T-helper 17 cell (primary cell): ENCODE data around the gene DDC. TPM values are rescaled to one million over a fixed set of nuclear protein-coding genes. Genes with fewer than 3 reads are reported as not detected.
"Not testable (repeated sequence)": the region's sequence is repeated elsewhere in the genome, so short reads cannot be mapped to it uniquely, and the experiment has no call there.

Source experiments
- ATAC-seq: fragments of 150-1000 bp; cut with Tn5 transposase; 2 replicates; pipeline ENCODE4 v1.10.0; 2021; ENCODE audit warnings: mild to moderate bottlenecking, moderate library complexity
- DNase-seq, 3 donors: peaks; one replicate each; pipeline versions ENCODE4 v3.0.0 to v3.0.0-alpha.2; 2020 to 2021
- H3K9me3 ChIP-seq: one replicate; pipeline ENCODE4 v1.7.0; 2013; ENCODE audit warnings: low read length, mild to moderate bottlenecking; ENCODE audit not compliant: control insufficient read depth, poor library complexity, severe bottlenecking
- H3K27ac Mint-ChIP-seq: one replicate; pipeline ENCODE4 v1.8.0; 2022; ENCODE audit warnings: mild to moderate bottlenecking, moderate library complexity, mixed read lengths
- H3K27me3 Mint-ChIP-seq: one replicate; pipeline ENCODE4 v1.8.0; 2022; ENCODE audit warnings: mixed read lengths
- H3K36me3 Mint-ChIP-seq: one replicate; pipeline ENCODE4 v1.8.0; 2022; ENCODE audit warnings: low read depth, mixed read lengths
- H3K4me1 Mint-ChIP-seq: one replicate; pipeline ENCODE4 v1.8.0; 2022; ENCODE audit warnings: mild to moderate bottlenecking, mixed read lengths
- H3K4me3 Mint-ChIP-seq: one replicate; pipeline ENCODE4 v1.8.0; 2022; ENCODE audit warnings: mild to moderate bottlenecking, moderate library complexity, mixed read lengths
- total RNA-seq, 4 donors: library from RNA in 2 of 4; stranded (reverse) in 2 of 4; gene quantifications; one replicate each; pipeline ENCODE4 v1.2.3 and lab custom pipeline; 2022 to 2026

Gene DDC
- total RNA-seq, 2 donors from 2014 or later: not detected

DNA sequence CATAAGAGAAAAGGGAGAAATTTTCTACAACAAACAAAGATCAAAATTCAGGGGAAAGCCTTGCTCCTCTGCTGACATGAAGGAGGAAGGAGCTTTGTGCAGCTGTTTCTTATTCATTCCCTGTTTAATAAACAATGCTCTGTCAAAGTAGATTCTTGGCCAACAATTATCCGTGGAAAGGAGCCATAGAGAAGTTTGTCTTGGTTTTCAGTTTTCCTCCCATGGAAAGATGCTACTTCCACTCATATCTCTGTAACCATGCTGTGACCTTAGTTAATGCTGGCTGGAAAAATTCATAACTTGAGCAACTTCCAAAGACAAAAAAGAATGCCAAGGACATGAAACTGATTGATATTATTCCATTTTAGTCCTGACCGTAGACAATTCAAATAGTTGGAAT lies 8.1 kb downstream of the DDC start:
- no peaks in the 10 kb centered on the region for H3K4me1 Mint-ChIP-seq
- no peak overlapping the region for H3K27ac Mint-ChIP-seq
- DNase-seq: no peak
- no peaks in the 10 kb centered on the region for H3K9me3 ChIP-seq
- H3K27me3 Mint-ChIP-seq: peaks cover 69% of the 10 kb centered on the region
- no peaks in the 10 kb centered on the region for H3K36me3 Mint-ChIP-seq
- ATAC-seq: no peak
- H3K4me3 Mint-ChIP-seq: no peak overlapping the region

DNA sequence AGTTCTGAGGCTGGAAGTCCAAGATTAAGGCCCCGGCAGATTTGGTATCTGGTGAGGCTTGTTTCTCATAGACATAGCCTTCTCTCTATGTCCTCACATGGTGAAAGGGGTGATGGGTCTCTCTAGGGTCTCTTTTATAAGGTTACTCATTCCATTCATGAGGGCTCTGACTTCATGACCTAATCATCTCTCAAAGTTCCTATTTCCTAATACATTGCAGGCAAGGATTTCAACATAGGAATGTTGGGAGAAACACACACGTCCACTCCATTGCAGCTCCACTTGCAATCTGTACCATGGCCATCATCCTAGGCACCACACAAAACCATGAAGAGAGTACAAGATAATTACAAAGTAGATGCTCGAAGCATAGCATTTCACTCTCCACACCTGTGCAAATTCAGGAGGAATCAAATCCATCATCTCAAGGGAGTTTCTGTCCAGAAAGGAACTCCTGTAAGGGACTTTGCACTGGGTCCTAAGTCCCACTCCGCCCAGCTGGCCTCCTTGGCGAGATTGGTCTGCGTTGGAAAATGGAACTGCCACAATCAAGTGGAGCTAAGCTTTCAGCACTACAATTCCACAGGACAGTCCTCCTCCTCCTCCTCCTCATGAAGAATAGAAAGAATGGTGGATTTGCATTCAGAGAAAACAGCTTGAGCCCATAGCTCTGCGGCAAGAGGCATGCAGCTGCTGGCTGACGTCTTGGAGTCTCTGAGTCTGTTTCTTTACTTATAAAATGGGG lies 8.8 kb downstream of the DDC start:
- no peak overlapping the region for H3K4me3 Mint-ChIP-seq
- H3K27ac Mint-ChIP-seq: no peak overlapping the region
- DNase-seq (no peak), ATAC-seq (no peak)
- peaks cover 67% of the 10 kb centered on the region for H3K27me3 Mint-ChIP-seq
- H3K4me1 Mint-ChIP-seq: no peaks in the 10 kb centered on the region
- H3K9me3 ChIP-seq: no peaks in the 10 kb centered on the region
- H3K36me3 Mint-ChIP-seq: no peaks in the 10 kb centered on the region

DNA sequence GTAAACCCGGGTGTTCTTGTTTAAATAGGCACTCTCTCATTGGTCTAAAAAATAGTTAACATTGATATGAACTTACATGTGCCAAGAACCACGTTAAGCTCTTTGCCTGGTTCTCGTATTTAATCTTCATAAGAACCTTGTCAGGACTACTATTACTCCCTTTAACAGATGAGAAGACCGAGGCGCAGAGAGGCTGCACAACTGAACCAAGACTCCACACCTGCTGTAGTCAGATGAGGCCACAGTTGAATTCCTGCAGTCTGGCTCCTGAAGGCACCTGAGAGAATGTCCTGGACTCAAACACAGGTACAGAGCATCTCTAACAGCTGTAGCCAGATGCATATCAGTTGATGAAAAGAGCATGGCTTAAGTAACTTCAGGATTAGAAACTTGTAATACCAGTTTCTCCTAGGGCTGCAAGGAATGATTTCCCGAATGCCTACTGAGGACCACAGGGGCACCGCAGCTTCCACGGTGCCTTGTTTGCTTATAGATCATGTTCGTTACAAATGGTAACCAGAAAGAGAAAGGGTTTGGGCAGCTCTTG lies 9.5 kb downstream of the DDC start:
- Mint-ChIP-seq H3K36me3 (no peaks in the 10 kb centered on the region), H3K4me3 (no peak overlapping the region), H3K27me3 (peaks cover 67% of the 10 kb centered on the region), H3K27ac (no peak overlapping the region), H3K4me1 (no peaks in the 10 kb centered on the region)
- ATAC-seq (no peak), DNase-seq (no peak)
- H3K9me3 ChIP-seq: no peaks in the 10 kb centered on the region

DNA sequence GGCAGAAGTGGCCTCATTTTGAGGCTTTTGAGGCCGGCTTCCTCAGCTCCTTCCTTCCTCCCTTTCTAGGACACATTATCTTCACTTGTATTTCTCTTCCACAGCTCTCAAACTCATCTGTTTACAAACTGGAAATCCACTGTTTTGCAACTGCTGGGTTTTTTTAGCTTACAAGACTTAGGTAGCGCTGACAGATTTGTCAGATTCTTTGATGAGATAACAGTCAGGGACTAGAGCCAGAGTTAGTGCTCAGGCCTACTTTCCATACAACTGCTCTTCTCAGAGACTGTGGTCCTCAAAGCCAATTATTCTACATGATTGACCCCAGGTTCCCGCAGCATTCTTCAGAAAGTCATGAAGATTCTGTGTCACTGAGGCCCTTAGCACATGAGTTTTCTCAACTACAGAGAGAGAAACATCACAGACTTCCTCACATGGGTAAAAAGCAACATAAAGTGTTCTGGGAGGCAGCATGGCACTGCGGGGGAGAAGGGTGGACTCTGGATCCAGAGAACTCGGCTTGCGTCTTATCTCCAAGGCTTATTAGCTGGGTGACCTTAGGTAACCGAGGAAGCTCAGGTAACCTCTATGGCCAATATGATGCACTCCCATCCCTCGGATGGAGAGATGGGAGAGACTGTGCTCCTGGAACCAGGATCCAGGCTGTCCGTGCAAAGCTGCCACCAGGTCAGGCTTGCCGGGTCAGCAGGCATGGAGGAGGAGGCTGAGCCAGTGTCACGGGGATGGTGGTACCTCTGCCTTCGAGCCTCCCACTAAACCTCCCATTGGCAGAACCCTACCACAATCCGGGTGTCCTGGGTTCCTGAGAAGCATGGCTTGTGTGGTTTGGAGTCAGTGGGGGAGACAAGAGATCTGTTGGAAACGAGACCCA lies 10.5 kb downstream of the DDC start:
- ATAC-seq (no peak), DNase-seq (no peak)
- peaks cover 65% of the 10 kb centered on the region for H3K27me3 Mint-ChIP-seq
- H3K4me1 Mint-ChIP-seq: no peaks in the 10 kb centered on the region
- H3K9me3 ChIP-seq: no peaks in the 10 kb centered on the region
- no peak overlapping the region for H3K4me3 Mint-ChIP-seq
- H3K27ac Mint-ChIP-seq: no peak overlapping the region
- H3K36me3 Mint-ChIP-seq: no peaks in the 10 kb centered on the region

DNA sequence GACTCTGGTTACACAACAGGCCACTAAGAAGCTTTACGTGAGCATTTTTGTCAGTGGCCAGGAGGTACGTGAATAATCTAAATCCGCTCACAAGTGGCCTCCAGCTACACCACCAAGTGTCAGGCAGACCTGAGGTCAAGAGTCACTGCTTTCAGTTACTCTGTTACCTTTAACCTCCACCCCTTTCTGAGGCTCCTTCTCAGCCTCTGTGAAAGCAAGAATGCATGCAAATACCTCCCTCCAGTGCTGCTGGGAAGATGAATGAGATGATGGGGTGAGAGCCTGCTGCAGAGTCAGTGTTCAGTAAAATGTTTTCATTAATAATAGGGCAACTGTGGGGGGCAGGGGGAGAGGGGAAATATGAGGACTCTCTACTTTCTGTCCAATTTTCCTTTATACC lies 11.2 kb downstream of the DDC start:
- DNase-seq: no peak
- no peak for ATAC-seq
- peaks cover 58% of the 10 kb centered on the region for H3K27me3 Mint-ChIP-seq
- H3K36me3 Mint-ChIP-seq: no peaks in the 10 kb centered on the region
- no peaks in the 10 kb centered on the region for H3K9me3 ChIP-seq
- H3K4me1 Mint-ChIP-seq: no peaks in the 10 kb centered on the region
- no peak overlapping the region for H3K4me3 Mint-ChIP-seq
- no peak overlapping the region for H3K27ac Mint-ChIP-seq

GRCh38 chr7:50552921-50553320 lies 12.3 kb downstream of the DDC start:
- Mint-ChIP-seq H3K27me3 (peaks cover 47% of the 10 kb centered on the region), H3K4me3 (no peak overlapping the region), H3K36me3 (no peaks in the 10 kb centered on the region), H3K27ac (no peak overlapping the region), H3K4me1 (no peaks in the 10 kb centered on the region)
- DNase-seq (no peak), ATAC-seq (no peak)
- no peaks in the 10 kb centered on the region for H3K9me3 ChIP-seq

DNA sequence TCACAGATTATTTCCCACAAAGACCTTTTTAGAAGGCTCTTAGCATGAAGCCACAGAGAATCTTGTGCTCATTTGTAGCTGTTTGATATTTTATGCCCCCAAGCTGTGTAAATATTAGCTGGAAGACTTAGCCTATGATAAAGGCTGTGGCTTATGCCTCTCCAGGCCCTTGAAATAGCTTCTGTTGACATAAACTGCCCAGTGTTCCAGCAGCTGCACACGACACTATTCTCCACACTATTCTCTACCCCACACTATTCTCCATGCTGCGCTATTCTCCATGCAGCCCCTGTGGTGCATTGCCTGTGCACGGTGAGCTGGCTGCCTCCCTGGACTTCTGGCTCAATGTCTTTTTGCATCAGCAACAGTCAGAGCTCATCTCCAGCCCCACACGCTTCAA lies 13.1 kb downstream of the DDC start:
- ATAC-seq (no peak), DNase-seq (no peak)
- H3K9me3 ChIP-seq: no peaks in the 10 kb centered on the region
- no peak overlapping the region for H3K27ac Mint-ChIP-seq
- no peaks in the 10 kb centered on the region for H3K4me1 Mint-ChIP-seq
- no peaks in the 10 kb centered on the region for H3K36me3 Mint-ChIP-seq
- H3K27me3 Mint-ChIP-seq: peaks cover 43% of the 10 kb centered on the region
- H3K4me3 Mint-ChIP-seq: no peak overlapping the region

DNA sequence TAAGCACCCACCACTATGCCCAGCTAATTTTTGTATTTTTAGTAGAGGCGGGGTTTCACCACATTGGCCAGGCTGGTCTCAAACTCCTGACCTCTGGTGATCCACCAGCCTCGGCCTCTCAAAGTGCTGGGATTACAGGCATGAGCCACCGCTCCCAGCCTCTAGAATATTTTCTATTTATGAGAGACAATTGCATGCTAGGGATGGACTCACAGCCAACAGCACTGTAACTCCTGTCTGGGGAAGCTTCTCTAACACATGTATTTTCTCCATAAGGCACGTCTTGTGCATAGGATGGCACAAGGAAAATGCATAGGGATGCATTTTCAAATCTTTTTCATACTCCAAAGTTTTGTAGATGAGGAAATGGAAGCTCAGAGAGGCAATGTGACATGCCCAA lies 19.6 kb downstream of the DDC start:
- peaks cover 16% of the 10 kb centered on the region for H3K27me3 Mint-ChIP-seq
- ATAC-seq, H3K27ac Mint-ChIP-seq, H3K4me1 Mint-ChIP-seq, DNase-seq, H3K4me3 Mint-ChIP-seq, H3K36me3 Mint-ChIP-seq, H3K9me3 ChIP-seq: not testable (repeated sequence)

DNA sequence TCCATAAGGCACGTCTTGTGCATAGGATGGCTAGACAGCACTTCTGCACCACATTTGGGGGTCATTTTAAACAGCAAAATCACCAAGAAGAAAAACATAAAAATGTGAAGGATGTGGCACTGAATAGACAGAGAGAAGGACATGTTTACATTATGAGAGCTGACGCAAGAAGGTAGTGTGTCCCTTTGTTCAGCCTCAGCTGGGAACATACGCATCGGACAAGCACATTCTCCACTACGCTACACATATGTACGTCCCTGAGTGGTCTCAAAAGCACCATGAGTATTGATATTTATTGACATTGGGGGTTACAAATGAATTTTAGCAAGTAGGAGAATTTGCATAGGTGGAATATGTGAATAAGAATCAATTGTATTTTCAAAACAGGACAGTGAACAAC lies 20.2 kb downstream of the DDC start:
- H3K27me3 Mint-ChIP-seq: peaks cover 22% of the 10 kb centered on the region
- no peaks in the 10 kb centered on the region for H3K4me1 Mint-ChIP-seq
- H3K36me3 Mint-ChIP-seq: no peaks in the 10 kb centered on the region
- H3K9me3 ChIP-seq: no peaks in the 10 kb centered on the region
- ATAC-seq: no peak
- no peak overlapping the region for H3K4me3 Mint-ChIP-seq
- no peak for DNase-seq
- no peak overlapping the region for H3K27ac Mint-ChIP-seq

- no peak for ATAC-seq
- H3K27me3 Mint-ChIP-seq: peaks cover 22% of the 10 kb centered on the region
- no peaks in the 10 kb centered on the region for H3K36me3 Mint-ChIP-seq
- no peak for DNase-seq
- H3K9me3 ChIP-seq: no peaks in the 10 kb centered on the region
- H3K4me3 Mint-ChIP-seq: no peak overlapping the region
- no peaks in the 10 kb centered on the region for H3K4me1 Mint-ChIP-seq
- H3K27ac Mint-ChIP-seq: no peak overlapping the region
Measured at GRCh38 chr7:50543776-50544442, 21.3 kb downstream of the DDC start.

DNA sequence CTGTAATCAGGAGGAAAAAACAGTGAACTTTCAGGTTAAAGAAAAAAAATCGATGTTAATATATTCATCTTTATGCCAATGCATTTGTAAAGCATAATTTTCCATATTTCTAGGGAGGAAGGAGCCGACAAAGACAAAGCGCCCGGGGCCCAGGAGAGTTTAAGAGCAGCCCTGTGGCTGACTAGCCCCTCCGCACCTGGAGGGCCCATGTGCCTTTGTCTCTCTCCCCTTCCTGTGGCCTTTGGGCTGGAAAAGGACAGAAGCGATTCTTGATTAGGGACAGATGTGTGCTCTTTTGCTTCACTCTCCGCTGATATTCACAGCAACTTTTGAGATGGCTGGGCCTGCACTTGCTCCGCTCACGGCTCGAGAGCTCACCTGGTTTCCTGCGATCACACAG lies 23.1 kb downstream of the DDC start:
- Mint-ChIP-seq H3K4me3 (no peak overlapping the region), H3K27me3 (peaks cover 22% of the 10 kb centered on the region), H3K36me3 (no peaks in the 10 kb centered on the region), H3K27ac (no peak overlapping the region), H3K4me1 (no peaks in the 10 kb centered on the region)
- H3K9me3 ChIP-seq: no peaks in the 10 kb centered on the region
- DNase-seq (no peak), ATAC-seq (no peak)

- peaks cover 22% of the 10 kb centered on the region for H3K27me3 Mint-ChIP-seq
- no peaks in the 10 kb centered on the region for H3K36me3 Mint-ChIP-seq
- no peak for DNase-seq
- no peak overlapping the region for H3K4me3 Mint-ChIP-seq
- H3K27ac Mint-ChIP-seq: peak overlapping the region; percentile 10
- H3K9me3 ChIP-seq: no peaks in the 10 kb centered on the region
- no peaks in the 10 kb centered on the region for H3K4me1 Mint-ChIP-seq
- no peak for ATAC-seq
Measured at GRCh38 chr7:50540785-50541579, 24.2 kb downstream of the DDC start.
